HG02870 (cell line): ENCODE data around the gene LHX6.

ENCODE experiments used
- ATAC-seq: cut with Tn5 transposase; IDR thresholded peaks from one replicate; pipeline ENCODE4 v1.9.1; 2021; ENCODE audit warnings: mild to moderate bottlenecking, moderate library complexity; ENCODE audit not compliant: unreplicated experiment

LHX6 gene

GRCh38 chr9:122216798-122217418 lies 11.8 kb downstream of the LHX6 start:
- ATAC-seq = no peak

DNA sequence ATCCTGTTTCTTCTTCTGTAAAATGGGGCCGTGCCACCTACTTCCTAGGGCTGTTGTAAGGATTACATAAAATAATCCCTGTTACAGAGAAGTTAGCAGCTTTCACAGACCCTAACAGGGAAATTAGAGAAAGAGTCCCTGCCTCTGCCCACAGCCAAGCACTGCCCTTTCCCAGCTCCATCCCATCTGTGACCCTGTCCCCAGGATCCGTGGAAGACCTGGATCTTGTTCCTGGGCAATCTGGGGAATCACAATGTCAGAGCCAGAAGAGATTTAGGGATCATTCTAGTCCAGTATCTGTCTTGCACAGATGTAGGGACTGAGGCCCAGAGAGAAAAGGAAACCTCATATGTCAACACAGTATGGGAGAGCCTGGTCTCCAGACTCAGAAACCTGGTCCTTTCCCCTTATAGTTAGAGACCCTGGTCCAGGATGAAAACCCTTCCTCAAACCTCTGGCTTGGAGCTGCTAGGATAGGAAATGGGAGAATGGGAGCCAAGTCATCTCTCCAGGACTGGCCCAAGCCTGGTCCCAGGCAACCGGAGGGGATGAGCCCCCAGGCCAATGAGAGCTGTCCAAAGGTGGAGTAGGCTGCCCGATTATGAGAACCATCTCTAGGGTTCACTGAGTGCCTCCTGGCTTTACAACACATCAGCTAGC lies 12.5 kb downstream of the LHX6 start:
- no peak for ATAC-seq

DNA sequence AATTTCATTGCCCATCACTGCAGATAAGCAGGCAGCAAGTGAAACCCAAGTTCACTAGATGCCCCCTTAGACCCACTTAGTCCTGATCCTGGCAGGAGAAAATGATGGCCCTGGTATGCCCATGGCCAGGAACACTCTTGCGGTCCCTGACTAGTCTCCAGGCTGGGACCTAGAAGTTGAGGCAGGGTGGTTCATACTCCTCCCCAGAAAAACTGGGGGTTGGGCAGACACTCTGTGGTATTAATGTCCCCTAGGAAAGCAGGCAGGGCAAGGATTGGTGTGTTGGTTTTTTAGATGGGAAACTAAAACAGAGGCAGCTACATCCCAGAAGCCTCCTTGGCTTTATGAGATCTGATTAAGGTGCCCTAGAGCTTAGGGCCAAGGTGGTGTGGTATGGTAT lies 13.1 kb downstream of the LHX6 start:
- ATAC-seq = no peak

- no peak for ATAC-seq
Observed at GRCh38 chr9:122214507-122214906, 14.2 kb downstream of the LHX6 start.

GRCh38 chr9:122213589-122214413 lies 15.0 kb downstream of the LHX6 start:
- ATAC-seq = no peak

DNA sequence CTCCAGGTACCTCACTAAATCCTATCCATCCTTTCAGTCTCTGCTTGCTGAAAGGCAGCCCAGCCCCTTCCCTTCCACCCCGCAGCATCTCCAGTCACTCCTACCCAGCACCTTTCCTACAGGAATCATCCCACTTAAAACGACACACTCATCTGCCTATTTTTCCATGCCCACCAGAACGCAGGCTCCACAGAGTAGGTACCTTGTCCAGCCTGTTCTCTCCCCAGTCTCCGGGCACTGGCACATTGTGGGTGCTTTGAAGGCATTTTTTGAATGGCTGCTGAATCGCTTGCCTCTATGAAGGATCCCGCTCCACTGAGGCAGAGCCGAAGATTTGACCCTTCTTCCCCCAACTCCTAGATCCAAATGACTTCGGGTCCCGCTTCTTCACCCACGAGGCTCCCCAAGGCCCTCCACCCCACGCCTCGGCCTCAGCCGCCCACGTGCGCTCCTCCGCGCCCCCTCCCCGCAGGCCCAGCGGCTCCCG lies 15.6 kb downstream of the LHX6 start:
- no peak for ATAC-seq

DNA sequence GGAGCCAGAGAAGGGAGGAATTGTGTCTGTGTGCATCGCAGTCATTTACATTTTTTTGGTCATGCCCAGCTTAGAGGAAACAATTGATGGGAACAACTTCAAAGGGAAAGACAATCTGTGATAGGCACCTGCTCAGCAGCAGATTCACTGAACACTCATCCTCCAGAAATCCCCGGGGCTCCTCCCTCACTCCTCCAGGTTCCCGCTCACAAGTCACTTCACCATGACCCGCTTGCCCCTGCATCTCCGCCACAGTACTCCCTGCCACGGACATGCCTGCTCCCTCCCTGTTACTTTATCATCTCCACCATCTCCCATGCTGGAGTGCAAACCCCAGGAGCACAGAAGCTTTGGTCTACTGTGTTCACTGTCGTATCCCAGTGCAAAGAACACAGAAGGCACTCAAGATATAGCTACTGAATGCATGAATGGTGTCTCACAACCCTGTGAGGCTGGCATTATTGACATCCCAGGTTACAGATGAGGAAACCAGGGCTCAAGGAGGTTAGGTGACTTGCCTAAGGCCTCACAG lies 16.2 kb downstream of the LHX6 start:
- ATAC-seq = no peak

DNA sequence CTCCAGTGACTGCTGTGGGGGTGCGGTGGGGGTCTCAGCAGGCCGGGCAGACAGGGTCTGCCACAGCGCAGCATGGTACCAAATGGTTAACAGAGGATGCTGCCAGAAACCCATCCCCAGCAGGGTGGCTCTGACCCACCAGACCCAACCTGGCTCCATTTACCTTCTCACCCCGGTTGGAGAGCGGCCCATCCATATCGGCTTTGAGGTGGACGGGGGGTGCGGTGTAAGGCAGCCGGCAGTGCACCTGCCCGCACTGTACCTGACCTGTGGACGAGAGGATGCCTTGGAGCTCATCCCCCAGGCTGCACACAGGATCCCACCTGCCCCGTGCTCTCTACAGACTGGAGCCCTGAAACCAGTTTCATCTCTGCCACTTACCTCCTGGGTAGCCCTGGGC lies 19.3 kb downstream of the LHX6 start:
- no peak for ATAC-seq

GRCh38 chr9:122207096-122207495 lies 21.7 kb downstream of the LHX6 start:
- ATAC-seq = no peak

- ATAC-seq = no peak
Observed at GRCh38 chr9:122206118-122207046, 22.4 kb downstream of the LHX6 start.

GRCh38 chr9:122205176-122205575 lies 23.6 kb downstream of the LHX6 start:
- ATAC-seq = no peak

GRCh38 chr9:122204491-122204890 lies 24.3 kb downstream of the LHX6 start:
- ATAC-seq = no peak

DNA sequence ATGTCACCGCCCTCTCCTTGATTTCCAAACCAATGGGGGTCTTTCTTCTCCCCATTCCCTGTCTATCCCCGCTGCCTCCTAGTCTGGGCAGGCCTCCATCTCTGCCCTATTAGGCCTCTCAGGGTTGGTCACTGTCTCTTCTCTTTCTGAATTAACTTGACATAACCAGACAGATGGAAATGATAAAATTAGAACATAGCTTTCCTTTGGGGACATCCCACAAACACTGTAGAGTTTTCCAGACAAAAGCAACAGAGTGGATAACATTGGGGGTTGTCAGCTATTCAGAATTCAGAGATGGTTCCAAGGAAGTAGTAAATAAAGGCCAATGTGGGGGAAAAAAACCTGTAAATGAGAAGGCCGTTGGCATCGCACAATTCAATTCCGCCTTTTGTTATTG lies 24.7 kb downstream of the LHX6 start:
- no peak for ATAC-seq

GRCh38 chr9:122202111-122202510 lies 26.6 kb downstream of the LHX6 start:
- no peak for ATAC-seq

DNA sequence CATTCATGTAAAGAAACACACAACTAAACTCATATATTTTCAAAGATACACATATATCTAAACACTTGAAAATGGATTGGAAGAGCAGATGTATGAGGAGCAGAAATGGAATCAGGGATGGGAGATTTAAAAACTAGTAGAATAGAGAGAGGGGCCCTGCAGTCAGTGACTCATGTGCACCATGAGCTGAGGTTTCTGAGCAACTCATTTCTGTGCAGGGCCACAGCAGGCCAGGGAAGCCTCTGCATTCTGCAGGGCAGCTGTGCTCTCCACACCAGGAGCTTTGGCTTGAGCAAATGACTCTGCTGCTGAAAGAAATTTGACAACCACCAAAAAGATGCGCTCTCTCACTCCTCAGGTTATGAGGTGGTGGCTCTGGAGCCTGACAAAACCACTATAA lies 27.1 kb downstream of the LHX6 start:
- ATAC-seq = no peak

DNA sequence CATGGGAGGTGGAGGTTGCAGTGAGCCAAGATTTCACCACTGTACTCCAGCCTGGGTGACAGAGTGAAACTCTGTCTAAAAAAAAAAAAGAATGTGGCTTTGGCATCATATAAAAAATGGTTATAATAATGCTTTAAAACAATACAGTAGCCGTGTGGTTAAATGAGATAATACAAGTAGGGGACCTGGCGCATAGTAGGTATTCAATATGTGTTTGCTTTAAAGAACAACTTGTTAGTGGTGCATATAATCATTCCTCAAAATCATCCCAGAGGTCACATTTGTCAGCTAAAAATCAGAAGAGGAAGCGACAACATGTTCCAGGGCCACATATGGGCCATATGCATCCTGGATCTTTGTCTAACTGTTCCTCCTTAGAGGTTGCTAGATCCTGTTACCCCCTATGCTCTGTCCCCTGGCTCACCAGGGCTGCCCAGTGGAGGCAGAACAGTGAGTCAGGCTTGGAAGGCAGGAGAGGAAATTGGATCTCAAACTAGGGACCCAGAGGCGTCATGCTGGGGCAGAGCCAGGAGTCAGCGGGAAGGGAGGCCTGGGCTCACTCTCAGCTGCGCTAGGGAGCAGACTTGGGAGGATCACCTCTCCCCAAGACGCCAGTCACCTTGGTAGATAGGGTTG lies 27.7 kb downstream of the LHX6 start:
- ATAC-seq = no peak

GRCh38 chr9:122197882-122198281 lies 30.9 kb downstream of the LHX6 start:
- no peak for ATAC-seq

DNA sequence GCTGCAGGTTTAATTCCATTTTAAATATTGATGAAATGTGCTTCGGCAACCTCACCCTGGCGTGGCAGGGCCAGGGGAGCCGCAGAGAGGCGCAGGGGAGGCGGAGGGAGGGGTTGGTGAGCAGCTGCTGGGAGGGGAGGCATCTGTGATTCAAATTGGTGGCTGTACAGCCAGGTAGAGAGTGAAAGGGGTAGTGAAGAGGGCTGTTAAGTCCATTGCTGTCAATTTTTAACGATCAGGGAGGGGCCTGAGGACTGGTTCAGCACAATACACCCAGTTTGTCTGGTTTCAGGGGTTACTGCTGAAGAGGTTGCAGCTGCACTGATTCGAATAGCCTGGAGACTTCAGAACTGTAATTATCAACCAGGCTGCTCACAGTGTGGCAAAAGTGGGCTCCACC lies 31.3 kb downstream of the LHX6 start:
- ATAC-seq = no peak

DNA sequence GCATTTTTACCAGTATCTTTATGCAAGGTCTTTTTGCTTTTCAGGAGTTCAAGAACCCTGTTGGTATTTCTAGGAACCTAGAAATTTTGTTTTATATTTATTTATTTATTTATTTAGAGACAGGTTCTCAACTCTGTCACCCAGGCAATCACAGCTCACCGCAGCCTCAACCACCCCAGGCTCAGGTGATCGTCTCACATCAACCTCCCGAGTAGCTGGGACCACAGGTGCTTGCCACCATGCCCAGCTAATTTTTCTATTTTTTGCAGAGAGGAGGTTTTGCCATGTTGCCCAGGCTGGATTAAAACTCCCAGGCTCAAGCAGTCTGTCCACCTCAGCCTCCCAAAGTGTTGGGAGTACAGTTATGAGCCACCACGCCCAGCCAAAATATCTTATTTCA lies 32.9 kb downstream of the LHX6 start:
- ATAC-seq = no peak

DNA sequence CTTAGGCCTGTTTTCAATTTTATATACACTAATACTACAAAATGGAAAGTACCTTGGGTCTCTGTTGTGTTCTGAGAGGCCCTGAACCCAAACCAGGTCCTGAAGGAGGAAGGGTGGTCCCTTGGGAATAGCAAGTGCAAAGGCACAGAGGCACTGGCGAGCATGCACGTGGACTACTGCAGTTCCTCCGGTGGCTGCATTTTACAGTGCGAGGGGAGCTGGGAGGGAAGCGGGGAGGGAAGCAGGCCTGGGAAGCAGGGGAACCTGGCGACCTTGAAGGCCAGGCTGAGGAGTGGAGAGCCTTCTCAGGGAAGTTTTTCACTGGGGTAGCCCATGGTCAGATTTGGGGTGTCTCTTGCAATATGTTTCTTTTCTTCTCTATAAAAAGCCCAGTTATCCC lies 35.1 kb downstream of the LHX6 start:
- no peak for ATAC-seq
